Measurements from ENCODE around the gene IZUMO1.
"Not testable (repeated sequence)": the region's sequence is repeated elsewhere in the genome, so short reads cannot be mapped to it uniquely, and the experiment has no call there.

IZUMO1 gene

DNA sequence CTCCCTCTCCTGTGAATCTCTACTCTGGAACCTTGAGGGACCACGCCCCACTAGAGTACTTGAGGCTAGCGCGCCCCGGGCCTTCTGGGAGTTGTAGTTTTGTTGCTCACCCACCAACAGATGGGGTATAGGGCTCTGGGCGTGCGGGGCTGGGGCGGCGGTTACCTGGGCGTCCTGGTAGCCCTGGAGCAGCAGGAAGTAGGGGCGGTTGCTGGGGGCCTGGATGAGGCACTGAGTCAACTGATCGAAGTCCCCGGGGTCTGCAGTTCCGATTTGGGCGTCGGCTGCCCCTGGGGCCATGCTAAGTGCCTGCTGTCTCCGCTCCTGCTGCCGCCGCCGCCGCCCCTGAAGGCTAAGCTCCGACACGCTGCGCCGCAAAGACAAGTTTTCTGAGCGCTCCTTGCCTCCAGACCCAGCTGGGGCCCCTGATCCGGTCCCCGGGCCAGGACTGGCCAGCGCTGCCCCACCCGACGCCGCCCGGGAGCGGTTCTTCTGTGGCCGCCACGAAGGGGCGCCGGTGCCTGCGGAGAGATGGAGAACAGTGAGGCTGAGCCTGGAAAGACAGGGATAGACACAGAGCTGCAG, 11.6 kb downstream of the IZUMO1 start:
- peak; percentile 75 to 87 for DNase-seq

DNA sequence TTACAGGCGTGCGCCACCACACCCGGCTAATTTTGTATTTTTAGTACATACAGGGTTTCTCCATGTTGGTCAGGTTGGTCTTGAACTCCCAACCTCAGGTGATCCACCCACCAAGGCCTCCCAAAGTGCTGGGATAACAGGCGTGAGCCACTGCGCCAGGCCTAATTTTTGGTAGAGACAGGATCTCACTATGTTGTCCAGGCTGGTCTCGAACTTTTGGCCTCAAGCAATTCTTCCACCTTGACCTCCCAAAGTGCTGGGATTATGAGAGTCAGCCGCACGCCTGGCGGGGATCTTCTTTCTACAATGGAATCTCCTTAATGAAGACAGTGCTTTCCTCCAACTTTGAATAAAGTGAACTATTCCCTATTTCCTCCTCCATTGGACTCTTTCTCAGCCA, 12.1 kb downstream of the IZUMO1 start:
- DNase-seq, result no peak

DNA sequence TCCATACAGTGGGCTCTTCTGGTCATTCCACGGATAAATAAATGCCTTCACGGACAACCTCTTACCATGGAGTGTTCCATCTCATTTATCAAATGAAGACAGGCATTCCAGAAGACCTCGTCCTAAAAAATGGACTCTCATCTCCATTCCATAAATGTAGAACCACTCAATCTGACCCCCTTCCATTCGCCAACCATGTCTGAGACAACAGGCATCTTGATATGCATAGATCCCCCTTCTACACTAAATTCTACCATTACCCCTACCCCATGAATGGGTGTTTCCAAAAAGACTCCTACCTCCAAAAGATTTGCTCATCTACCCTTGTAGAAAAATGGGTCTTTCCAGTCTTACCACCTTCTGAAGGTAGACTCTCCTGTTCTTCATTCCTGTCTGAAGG, 15.3 kb downstream of the IZUMO1 start:
- no peak for DNase-seq

DNA sequence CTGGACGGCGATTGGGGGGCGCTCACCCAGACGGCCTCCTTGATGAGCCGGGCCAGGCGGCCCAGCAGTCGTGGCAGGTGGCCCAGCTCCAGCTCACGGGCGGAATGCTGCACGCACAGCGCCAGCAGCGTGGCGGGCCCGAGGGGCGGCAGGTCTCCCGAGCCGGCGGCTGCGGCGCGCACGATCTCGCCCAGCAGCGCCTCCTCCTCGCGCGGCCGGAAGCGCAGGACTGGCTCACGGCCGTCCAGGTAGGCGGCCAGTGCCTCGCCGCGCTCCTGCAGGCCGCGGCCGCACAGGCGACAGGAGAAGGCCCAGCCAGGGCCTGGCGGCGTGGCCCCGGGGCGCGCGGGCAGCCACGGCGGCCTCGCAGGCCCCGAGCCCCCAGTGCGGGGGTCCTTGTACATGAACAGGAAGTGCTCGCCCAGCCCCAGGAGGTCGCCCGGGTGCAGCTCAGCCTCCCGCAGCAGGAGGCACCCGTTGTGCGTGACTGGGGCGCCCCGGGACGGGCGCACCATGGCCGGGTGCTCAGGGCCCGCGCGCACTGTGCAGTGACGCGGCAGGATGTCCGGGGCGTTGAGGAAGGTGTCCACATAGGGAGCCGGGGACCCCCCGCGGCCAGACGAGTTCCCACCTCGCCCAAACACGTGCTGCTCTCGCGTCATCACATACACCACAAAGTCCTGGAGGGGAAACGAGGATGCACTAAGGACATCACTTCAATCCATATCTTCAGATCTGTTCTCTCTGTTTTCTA, 17.6 kb downstream of the IZUMO1 start:
- no peak for DNase-seq

DNA sequence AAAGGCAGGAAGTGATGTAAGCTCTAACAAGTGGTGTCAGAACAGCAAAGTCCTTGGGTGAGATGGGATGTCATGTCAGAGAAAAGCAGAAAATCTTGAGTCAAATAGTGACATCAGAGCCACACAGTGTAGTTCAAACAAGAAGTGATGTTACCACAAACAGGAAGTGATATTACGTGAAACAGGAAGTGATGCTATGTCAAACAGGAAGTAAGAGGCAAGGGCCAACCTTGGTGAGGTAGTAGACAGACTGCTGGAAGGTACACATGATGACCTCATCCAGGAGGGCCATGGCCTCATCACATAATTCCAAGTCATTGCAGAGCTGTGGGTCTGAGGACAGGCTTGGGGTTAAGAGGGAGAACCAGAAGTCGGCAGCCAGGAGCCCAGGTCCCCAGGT, 20.2 kb downstream of the IZUMO1 start:
- DNase-seq, result no peak

DNA sequence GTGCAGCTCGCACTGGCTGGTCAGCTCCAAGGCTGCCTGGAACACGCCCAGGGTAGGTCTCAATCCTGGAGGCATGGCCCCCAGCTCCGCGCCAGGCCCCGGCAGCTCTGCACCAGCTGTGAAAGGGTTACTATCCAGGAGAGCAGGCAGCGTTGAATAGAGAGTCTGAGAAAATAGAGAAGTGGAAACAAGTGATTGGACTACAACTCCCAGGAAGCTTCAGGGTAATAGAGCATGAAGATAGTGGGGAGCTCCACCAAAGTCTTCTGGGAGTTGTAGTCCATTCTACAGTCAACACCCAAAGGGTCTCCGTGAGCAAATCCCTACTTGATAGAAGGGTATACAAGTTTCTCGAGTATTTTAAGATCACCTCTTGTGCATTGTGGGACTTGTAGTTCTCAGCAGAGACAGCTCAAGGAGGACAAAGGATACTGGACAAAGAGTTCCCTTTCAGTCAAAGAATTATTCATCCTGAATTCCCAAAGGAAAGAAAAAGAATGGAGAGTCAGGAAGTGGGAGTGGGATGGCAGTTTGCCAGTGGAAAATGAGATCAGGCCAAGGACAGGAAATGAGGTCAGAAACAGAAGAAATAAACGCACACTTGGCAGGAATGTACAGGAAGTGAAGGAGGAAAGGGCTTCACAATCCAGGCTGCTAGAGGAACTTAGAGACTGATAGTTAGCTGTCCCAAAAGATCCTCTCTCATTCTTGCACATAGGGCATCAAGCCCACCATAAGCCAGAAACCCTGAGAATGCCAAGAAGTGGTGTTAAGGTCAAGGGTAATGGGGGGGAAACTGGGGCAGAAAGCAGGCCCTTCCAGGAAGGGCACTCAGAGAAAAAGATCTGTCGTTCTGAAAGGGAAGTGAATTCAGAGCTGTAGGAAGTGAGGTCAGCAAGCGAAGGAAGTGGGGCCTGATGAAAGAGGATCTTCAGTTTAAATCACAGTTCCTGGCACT, 21.6 kb downstream of the IZUMO1 start:
- peak; percentile 33 to 54 for DNase-seq

DNA sequence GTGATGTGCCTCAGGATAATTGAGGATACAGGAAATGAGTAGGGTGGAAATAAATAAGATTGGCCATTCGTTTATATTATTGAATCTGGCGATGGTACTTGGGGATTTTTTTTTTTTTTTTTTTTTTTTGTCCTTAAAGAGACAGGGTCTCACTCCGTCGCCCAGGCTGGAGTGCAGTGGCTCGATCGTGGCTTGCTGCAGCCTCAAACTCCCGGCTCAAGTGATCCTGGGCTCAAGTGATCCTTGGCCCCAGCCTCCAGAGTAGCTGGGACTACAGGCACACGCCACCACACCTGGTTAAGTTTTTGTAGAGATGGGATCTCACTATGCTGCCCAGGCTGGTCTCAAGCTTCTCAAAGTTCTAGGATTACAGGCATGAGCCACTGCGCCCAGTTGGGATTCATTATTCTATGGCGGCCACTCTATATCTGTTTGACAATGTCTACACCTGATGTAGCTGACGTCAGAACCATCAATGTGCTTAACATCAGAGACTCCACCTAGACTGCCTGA, 24.5 kb downstream of the IZUMO1 start:
- DNase-seq, result no peak

DNA sequence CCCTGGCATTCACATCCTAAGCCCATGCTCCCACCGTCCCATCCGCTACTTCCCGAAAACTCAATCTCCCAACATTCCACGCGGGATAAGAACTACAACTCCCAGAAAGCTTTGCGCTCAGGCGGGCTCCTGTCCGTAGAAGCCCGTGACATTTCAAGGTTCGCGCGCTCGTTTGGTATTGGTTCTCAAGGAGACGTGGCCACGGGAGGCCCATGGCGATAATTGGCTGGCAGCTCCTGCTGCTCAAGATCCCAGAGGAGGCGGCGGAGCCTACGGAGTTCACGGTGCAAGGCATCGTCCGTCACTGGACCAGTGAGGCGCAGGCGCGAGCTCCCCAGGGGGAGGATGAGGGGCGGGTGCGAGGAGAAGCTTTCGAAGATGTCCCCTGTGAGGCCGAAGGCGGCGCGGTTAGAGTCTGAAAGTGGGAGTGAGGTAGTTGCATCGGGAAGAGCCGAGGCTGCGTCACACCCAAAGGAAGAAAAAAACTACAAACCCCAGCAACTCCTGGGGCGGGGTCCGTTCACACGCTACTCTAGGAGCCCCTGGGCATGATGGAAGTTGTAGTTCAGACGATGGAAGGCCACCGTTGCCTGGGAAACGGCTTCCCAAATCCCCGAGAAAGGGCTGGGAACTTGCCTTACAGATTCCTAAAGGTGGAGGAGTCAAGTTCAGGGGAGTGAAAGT, 26.0 kb downstream of the IZUMO1 start:
- peak; percentile 97 to 99 for DNase-seq

DNA sequence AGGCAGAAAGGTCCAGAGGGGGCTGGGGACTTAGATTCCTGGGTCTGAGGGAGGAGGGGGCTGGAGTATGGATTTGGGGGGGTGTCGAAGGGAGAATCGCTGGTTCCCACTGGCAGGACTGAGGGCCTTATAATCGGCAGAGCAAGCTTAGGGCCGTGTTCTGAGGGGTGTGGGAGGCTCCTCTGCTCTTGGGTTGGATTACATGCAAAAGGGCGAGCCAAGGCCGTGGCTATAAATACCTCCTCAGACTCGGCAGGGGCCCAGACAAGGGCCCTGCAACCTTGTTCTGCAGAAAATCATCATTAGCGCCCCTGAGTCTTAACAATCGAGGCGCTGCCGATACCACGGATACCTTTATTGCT, 26.5 kb downstream of the IZUMO1 start:
- no peak for DNase-seq

DNA sequence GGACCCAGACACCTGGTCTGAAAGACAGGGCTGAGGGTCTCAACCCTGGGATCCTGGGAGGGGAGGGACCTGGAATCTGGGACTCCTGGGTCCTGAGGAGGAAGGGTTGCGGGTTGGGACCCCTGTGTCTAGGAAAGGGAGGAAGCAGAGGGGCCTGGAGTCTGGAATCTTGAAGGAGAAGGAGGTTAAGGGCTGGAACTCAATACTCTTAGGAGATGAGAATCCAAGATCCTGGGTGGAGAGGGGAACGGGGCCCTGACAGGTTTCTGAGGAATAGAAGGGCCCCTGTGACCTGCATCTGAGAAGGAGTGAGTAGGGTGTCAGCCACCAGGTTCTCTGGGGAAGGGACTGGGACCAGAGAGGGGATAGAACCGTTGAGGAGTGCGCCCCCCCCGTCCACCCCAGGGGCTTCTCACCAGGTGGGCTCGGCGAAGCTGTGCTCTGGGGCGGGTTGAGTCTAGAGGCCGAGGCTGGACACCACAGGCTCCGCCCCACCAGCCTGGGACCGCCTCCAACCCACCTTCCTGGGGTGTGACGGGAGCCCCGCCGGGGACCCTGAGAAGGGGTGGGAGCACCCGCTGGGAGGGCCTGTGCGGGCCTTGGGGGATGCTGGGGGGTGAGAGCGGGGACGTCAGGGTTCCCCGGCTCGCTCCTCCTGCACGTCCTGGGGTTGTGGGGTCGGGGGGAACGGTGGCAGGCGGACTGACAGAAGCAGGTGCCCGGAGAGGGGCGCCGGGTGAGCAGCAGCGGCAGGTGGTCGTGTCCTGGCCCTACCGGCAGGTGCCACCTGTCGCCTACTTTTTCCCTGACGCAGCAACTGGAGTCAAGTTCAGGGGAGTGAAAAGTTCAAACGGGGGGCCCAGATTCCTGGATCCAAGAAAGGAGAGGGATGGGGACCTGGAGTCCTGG, 27.2 kb downstream of the IZUMO1 start, which contains the start of gene MAMSTR:
Gene MAMSTR (minus strand): TSS at position 463 of the 909 bp plus-strand sequence. CDS start 694 bp downstream, outside the sequence.
- DNase-seq, result no peak

DNA sequence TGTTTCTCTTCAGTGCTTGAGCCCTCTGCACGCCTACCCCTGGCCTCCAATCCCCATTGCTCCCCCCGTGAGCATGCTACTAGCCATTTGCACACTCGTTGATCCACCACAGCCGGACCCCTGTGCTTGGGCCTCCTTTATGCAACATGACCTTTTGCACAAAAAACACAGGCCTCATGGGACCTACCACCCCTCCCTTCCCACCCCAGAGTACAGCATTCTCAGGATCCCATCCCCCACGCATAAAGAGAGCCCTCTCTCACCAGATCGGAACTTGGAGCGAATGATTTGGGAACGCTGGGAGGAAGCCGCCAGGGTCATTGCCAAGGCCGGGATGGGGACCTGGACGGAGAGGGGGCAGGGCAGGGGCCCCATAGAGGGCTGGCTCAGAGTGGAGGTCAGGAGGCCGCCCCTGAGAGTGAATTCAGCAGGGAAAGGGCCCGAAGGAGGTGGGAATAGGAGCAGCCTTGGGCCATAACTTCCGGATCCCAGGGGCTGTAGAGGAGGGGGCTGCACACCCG, 27.9 kb downstream of the IZUMO1 start:
- no peak for DNase-seq

DNA sequence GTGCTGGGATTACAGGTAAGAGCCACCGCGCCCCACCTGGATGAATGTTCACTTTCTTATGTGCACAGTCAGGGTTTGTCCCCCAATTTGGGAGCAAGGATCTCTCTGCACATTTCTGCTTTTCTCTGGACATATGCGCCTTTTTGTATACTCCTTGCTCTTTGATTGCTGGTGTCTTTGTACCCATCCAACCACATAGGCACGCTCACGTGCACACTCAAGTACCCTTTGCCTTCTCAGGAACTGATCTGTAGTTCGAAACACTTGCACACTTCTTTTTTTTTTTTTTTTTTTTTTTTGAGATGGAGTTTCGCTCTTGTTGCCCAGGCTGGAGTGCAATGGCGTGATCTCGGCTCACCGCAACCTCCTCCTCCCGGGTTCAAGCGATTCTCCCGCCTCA, 28.6 kb downstream of the IZUMO1 start:
- DNase-seq, result not testable (repeated sequence)

DNA sequence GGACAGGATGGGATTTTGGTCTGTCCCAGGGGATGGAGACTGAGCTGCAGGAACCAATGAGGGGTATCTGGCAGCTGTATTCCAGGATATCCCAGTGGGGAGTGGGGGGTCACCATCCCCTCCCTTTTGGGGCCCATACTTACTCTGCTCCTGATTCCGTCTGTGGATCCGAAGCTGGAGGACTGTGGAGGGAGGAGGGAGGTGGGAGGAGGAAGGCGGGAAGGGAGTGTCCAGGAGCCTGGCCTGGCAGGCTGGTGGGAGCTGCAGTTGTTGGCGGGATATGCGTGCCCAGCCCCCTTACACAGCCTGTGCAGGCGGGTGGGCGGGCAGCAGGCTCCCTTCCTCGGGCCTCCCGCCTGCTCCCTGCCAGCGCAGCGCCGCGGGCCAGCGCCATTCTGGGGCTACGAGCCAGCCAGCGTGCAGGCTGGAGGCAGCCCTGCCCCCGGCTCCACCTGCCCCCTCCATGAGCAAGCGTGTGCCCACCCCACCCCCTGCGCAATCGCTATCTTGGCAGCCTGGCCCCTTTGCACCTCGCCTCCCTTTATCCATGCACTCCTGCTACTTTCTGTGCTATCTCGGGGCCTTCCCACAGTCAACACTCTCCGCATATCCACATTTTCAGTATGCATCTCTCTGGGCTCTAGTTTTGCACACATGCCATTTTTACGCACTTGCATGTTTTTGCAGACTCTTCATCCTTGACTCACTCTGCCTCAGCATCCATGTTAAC, 30.0 kb downstream of the IZUMO1 start:
- peak; percentile 17 to 55 for DNase-seq

DNA sequence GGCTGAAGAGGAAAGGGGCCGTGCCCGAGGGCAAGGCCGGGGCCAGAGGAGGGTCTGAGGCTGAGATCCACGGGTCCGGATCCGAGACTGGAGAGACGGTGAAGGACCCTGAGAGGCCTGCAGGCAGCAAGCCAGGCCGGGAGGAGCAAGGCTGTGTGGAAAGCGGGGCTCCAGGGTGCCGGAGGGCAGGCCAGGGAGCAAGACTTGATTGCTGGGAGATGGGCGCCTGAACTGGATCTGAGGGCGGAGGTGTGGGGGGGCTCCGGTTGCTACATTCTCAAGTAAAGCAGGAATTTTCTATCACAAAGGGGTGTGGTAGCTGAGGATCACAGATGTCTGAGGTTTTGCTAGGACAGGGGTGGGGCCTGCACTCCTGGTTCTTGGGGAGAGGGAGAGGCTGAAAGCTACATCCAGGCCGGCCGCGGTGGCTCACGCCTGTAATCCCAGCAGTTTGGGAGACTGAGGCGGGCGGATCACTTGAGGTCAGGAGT, 31.0 kb downstream of the IZUMO1 start:
- DNase-seq, result peak in 1 of 2 experiments; percentile 47

DNA sequence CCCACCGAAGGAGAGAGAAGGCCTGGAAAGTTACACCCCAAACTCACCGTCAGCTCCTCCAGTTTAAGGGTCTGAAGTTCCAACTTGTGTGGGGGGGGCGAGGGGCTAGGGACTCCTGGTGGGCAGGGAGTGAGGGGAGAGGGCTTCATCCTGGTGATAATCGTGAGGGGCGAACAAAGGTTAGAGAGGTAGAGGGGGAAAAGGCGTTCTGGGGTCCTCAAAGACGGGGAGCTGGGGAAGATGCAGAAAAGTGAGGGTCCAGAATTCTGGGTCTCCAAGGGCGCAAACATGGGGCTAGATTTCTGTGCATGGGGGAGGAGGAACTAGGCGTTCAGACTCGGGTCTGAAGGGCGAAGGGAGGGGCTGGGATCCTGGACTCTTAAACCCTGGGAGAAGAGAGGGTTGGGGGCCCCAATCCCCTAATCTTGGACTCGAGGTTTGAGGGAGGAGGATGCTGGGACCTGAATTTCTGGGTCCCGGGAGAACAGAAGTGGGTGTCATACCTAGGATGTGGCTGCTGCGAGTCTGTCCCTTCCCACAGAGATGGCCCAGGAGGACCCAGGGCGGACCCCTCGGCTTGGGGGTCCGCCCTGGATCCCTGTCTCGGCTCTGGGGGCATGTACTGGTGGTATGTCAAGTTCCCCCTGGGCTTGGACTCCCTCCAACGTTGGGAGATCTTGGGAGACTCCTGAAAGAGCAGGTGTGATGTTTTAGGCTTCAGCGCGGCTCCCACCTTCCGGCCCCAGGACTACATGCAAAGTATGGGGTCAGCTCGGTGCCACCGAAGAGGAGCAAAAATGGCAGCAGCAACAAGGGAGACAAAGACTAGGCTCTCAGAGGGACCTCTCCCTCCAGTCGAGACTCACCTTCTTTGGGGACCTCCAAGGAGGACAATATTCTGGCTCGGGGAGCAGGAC, 31.7 kb downstream of the IZUMO1 start:
- peak; percentile 44 to 78 for DNase-seq

DNA sequence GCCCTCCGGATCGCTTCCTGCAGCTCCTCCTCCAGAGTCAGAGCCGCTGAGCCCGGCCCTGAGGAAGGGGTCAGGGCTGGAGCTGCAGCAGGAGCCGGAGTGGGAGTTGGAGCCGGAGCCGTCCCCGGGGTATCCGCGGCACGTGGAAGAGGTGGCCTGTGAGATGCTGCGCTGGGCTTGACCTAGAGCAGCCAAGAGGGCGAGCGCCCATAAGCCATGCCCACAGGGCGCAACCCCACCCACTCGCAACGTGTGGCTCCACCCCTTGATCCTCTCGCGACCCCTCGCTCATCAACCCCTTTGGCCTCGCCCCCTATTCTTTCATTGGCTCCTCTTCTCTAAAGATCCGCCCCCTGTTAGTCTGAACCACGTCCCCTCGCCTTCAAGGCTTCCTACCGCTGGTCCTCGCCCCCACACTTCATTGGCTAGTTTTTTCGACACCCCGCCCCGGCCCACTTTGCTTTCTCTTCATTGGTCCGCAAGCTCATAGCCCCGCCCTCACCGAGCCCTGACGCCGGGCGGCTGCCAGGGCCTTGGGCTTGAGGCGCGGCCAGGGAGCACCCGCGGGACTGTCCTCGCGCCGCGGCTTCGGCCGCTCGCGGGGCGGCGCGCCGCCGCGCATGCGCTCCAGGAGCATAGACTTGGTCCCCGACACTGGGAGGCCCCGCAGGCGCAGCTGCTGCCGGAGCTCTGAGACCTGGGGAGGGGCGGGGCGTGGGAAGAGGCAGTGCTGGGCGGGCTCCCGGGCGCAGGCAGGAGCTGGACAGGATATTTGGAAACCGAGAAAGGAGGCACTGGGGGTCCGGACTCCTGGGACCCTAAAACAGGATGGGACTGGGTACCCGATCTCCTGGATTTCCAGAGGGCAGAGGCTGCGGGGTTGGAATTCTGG, 32.6 kb downstream of the IZUMO1 start:
- DNase-seq, result peak; percentile 99 to 100

DNA sequence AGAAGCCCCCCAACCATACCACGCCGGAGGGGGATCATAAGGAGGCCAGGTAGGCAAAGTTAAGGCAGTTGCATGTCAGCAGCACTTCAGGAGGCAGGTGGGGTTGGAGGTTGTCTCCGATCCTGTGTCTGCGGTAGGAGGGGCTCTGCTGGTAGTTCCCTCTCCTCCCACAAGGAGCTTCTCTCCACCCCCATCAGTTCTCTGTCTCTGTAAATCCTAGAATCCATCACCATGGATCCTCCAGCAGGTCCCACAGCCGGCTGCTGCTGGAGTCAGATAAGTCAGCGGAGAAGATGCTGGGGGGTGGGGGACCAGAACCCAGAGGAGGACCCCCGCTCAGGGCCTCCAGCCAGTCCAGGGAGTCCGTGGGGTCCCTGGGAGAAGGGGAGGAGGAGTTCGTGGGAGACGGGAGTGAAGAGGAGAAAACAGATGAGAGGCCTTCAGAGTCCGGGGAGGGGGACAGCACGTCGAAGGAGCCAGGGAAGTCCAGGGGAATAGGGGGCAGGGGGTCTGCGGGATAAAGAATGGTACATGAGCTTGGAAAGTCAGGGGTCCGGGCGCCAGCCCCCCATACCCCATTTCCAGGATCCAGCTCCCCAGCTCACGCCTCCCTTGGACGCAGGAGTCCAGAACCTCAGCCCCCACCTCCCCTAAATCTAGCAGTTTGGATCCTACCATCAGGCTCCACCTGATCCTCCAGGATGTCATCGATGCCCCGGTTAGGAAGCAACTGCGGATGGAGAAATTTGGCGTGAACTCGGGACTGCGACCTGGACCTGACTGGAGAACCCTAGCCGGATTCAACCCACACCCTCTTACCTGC, 33.5 kb downstream of the IZUMO1 start:
- peak; percentile 14 to 43 for DNase-seq
